Body of pancreas (tissue), 4 donors: Measurements from ENCODE around the gene COA5.

Experiments
- CTCF ChIP-seq, 7 experiments: fragments of 450-650 bp in 4 of 7; fragments of 200-600 bp in 3 of 7; sonication (generic) in 3 of 7; IDR thresholded peaks; one replicate each; pipeline ENCODE4 v1.5.1; 2016 to 2019; ENCODE audit warnings: antibody characterized with exemption in 7 of 7
- POLR2A ChIP-seq, 3 donors: fragments of 450-650 bp; IDR thresholded peaks; one replicate each; pipeline ENCODE4 v1.6.1; 2016; ENCODE audit warnings: antibody characterized with exemption in 3 of 3, mild to moderate bottlenecking in 2 of 3

DNA sequence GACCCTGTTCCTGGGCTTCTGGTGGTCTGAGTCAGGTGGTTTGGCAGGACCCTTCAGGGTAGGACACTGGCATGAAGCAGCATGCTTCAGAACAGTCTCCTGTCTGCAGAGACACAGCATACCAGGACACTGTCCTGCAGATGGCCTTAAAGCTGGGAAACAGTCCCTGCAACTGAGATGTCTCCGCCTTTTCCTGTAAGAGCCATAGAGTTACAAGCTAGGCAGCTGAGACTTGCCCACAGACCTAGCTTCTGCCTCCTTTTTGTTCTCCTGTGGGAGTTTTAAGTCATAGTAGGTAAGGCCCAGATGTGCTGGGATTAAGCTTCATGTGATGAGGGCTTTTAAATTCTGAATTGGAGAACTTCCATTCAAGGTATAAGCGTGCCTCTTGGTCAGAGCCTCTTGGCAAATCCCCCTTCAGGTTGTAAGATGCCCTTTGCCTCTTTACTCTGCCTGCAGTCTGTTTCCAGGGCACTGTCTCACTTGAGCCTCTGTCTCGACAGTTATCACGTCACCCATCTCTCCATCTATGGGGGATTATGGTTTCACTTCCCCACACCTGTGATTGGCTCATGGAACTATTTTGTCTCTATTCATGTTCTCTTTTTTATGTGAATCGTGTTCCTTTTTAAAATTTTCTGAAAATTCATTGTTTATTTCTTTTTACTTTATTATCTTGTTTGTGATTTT lies 51.8 kb downstream of the COA5 start:
- TF ChIP-seq CTCF (IDR thresholded peaks at IDR 0.05) (no peak), POLR2A (IDR thresholded peaks at IDR 0.05) (no peak)
